ENCODE results near the gene DIPK2A. TPM values are rescaled to one million over a fixed set of nuclear protein-coding genes. Genes with fewer than 3 reads are reported as not detected.

The DIPK2A gene
- total RNA-seq, 2 donors from 2014 or later = 9.2 to 13.2 TPM

GRCh38 chr3:144011251-144011799 is 39.7 kb downstream of the DIPK2A start:
- H3K27me3 ChIP-seq = no peaks in the 10 kb centered on the region
- no peak for ATAC-seq
- WGBS, 2 donors = 84 to 87% methylated on average over 3 of the region's 3 CpGs
- H3K4me1 ChIP-seq = no peaks in the 10 kb centered on the region
- no peak overlapping the region for H3K4me3 ChIP-seq
- no peaks in the 10 kb centered on the region for H3K36me3 ChIP-seq (replicated peaks in 1 of 2; ENCODE audit: insufficient read depth in 1 of 2, low read depth in 2 of 2)
- no peak for DNase-seq
- no peaks in the 10 kb centered on the region for H3K9me3 ChIP-seq
- intact Hi-C loops (cut with DNase I) = no loop called here
- no peak overlapping the region for H3K27ac ChIP-seq
- TF ChIP-seq POLR2A (IDR thresholded peaks at IDR 0.05) = no peak
- TF ChIP-seq CTCF (IDR thresholded peaks at IDR 0.05) = no peak

- DNase-seq (no peak), ATAC-seq (no peak)
- no peaks in the 10 kb centered on the region for H3K36me3 ChIP-seq (replicated peaks in 1 of 2; ENCODE audit: insufficient read depth in 1 of 2, low read depth in 2 of 2)
- H3K9me3 ChIP-seq = no peaks in the 10 kb centered on the region
- intact Hi-C loops (cut with DNase I) = no loop called here
- H3K27me3 ChIP-seq = no peaks in the 10 kb centered on the region
- TF ChIP-seq CTCF (IDR thresholded peaks at IDR 0.05) (no peak), POLR2A (IDR thresholded peaks at IDR 0.05) (no peak)
- H3K27ac ChIP-seq = no peak overlapping the region
- H3K4me3 ChIP-seq = no peak overlapping the region
- WGBS, 2 donors = 89 to 95% methylated on average over 3 of the region's 3 CpGs
- no peaks in the 10 kb centered on the region for H3K4me1 ChIP-seq
These were observed 43.5 kb downstream of the DIPK2A start for GRCh38 chr3:144015133-144015532.

GRCh38 chr3:144018776-144019175 is 47.2 kb downstream of the DIPK2A start:
- 95 to 100% methylated on average over 1 of the region's 1 CpG for WGBS, 2 donors
- no peak for TF ChIP-seq POLR2A (IDR thresholded peaks at IDR 0.05)
- no peak for DNase-seq
- Histone ChIP-seq H3K27ac (no peak overlapping the region), H3K36me3 (replicated peaks in 1 of 2; ENCODE audit: insufficient read depth in 1 of 2, low read depth in 2 of 2) (no peaks in the 10 kb centered on the region), H3K27me3 (no peaks in the 10 kb centered on the region), H3K9me3 (no peaks in the 10 kb centered on the region), H3K4me3 (no peak overlapping the region), H3K4me1 (no peaks in the 10 kb centered on the region)
- no peak for ATAC-seq
- intact Hi-C loops (cut with DNase I) = no loop called here

Other genes with a start within 250 kb of the DIPK2A start
- gene SLC9A9, start 123.4 kb upstream of the DIPK2A start, total RNA-seq = 1 to 10 TPM; 1.6 to 2.3 TPM

Measured in body of pancreas (tissue), 4 donors.